Tibial artery (tissue), 4 donors: ENCODE results near the gene IL37.
"Not testable (repeated sequence)": the region's sequence is repeated elsewhere in the genome, so short reads cannot be mapped to it uniquely, and the experiment has no call there.

Experiments
- DNase-seq, 2 donors: peaks; one replicate each; pipeline ENCODE4 v3.0.0-alpha.2; 2019
- H3K27ac ChIP-seq, 2 donors: fragments of 200-600 bp; sonication (generic) in 1 of 2; 1 replicate in 1 of 2; 2 replicates in 1 of 2; pipeline ENCODE4 v1.5.1; 2018 to 2019; ENCODE audit warnings: mild to moderate bottlenecking in 1 of 2
- H3K27me3 ChIP-seq, 2 donors: fragments of 200-600 bp; sonication (generic) in 1 of 2; one replicate each; pipeline versions ENCODE4 v1.5.1 to v1.6.0; 2016 to 2019
- H3K36me3 ChIP-seq, 3 donors: fragments of 200-600 bp; sonication (generic) in 2 of 3; one replicate each; pipeline ENCODE4 v1.5.1; 2016 to 2019; ENCODE audit warnings: mild to moderate bottlenecking in 2 of 3
- H3K4me1 ChIP-seq, 4 donors: fragments of 200-600 bp; sonication (generic) in 2 of 4; 1 replicate in 3 of 4; 2 replicates in 1 of 4; pipeline ENCODE4 v1.5.1; 2016 to 2019
- H3K4me3 ChIP-seq, 2 donors: fragments of 200-600 bp; sonication (generic) in 1 of 2; 1 replicate in 1 of 2; 2 replicates in 1 of 2; pipeline ENCODE4 v1.5.1; 2018 to 2019; ENCODE audit warnings: mild to moderate bottlenecking in 2 of 2
- H3K9me3 ChIP-seq, 3 donors: fragments of 200-600 bp; sonication (generic) in 1 of 3; one replicate each; pipeline ENCODE4 v1.5.1; 2016 to 2019
- CTCF ChIP-seq, 2 experiments: fragments of 200-600 bp in 1 of 2; fragments of 450-650 bp in 1 of 2; IDR thresholded peaks; one replicate each; pipeline ENCODE4 v1.5.1; 2017 to 2019; ENCODE audit warnings: antibody characterized with exemption in 2 of 2, mild to moderate bottlenecking in 1 of 2, moderate library complexity in 1 of 2
- intact Hi-C: fragments of 100-400 bp; cut with DNase I; formaldehyde crosslinking; loops from one replicate; pipeline ENCODE4 v1.15.0; 2023; ENCODE audit warnings: low total_unique reads

IL37 gene

GRCh38 chr2:112893752-112894151 lies 17.2 kb upstream of the IL37 start:
- Histone ChIP-seq H3K9me3 (no peaks in the 10 kb centered on the region), H3K4me3 (no peak overlapping the region), H3K36me3 (no peaks in the 10 kb centered on the region), H3K27me3 (no peaks in the 10 kb centered on the region), H3K27ac (no peak overlapping the region), H3K4me1 (no peaks in the 10 kb centered on the region)
- intact Hi-C loops = no loop called here
- no peak for DNase-seq
- no peak for TF ChIP-seq CTCF (IDR thresholded peaks at IDR 0.05)

GRCh38 chr2:112896909-112897623 lies 13.9 kb upstream of the IL37 start:
- no peak for DNase-seq
- no peaks in the 10 kb centered on the region for H3K9me3 ChIP-seq
- intact Hi-C loops = no loop called here
- H3K4me3 ChIP-seq = no peak overlapping the region
- H3K4me1 ChIP-seq = no peaks in the 10 kb centered on the region
- TF ChIP-seq CTCF (IDR thresholded peaks at IDR 0.05) = no peak
- no peak overlapping the region for H3K27ac ChIP-seq
- H3K36me3 ChIP-seq = no peaks in the 10 kb centered on the region
- H3K27me3 ChIP-seq = peaks cover 0 to 3% of the 10 kb centered on the region in 2 donors

- H3K36me3 ChIP-seq = no peaks in the 10 kb centered on the region
- no peak for DNase-seq
- TF ChIP-seq CTCF (IDR thresholded peaks at IDR 0.05) = no peak
Measured at GRCh38 chr2:112897624-112897978, 13.4 kb upstream of the IL37 start.

GRCh38 chr2:112901431-112902065 lies 9.4 kb upstream of the IL37 start:
- H3K9me3 ChIP-seq, DNase-seq, H3K4me3 ChIP-seq, H3K27ac ChIP-seq, H3K27me3 ChIP-seq, intact Hi-C loops, H3K4me1 ChIP-seq, H3K36me3 ChIP-seq: not testable (repeated sequence)

More at GRCh38 chr2:112897624-112897978, 13.4 kb upstream of the IL37 start:
- H3K4me3 ChIP-seq = no peak overlapping the region
- H3K27ac ChIP-seq = no peak overlapping the region
- no peaks in the 10 kb centered on the region for H3K4me1 ChIP-seq
- H3K9me3 ChIP-seq = no peaks in the 10 kb centered on the region
- peaks cover 0 to 3% of the 10 kb centered on the region in 2 donors for H3K27me3 ChIP-seq
- intact Hi-C loops = no loop called here

GRCh38 chr2:112902816-112903215 lies 8.1 kb upstream of the IL37 start:
- peaks cover 0 to 3% of the 10 kb centered on the region in 2 donors for H3K27me3 ChIP-seq
- H3K36me3 ChIP-seq = no peaks in the 10 kb centered on the region
- intact Hi-C loops = no loop called here
- no peak overlapping the region for H3K27ac ChIP-seq
- no peaks in the 10 kb centered on the region for H3K4me1 ChIP-seq
- no peak overlapping the region for H3K4me3 ChIP-seq
- TF ChIP-seq CTCF (IDR thresholded peaks at IDR 0.05) = no peak
- no peak for DNase-seq
- H3K9me3 ChIP-seq = no peaks in the 10 kb centered on the region

- peaks cover 0 to 3% of the 10 kb centered on the region in 2 donors for H3K27me3 ChIP-seq
- H3K4me1 ChIP-seq = no peaks in the 10 kb centered on the region
Measured at GRCh38 chr2:112904883-112905282, 6.1 kb upstream of the IL37 start.

More at GRCh38 chr2:112904883-112905282, 6.1 kb upstream of the IL37 start:
- no peaks in the 10 kb centered on the region for H3K36me3 ChIP-seq
- no peak overlapping the region for H3K4me3 ChIP-seq
- H3K27ac ChIP-seq = no peak overlapping the region
- no peaks in the 10 kb centered on the region for H3K9me3 ChIP-seq
- DNase-seq = no peak
- intact Hi-C loops = no loop called here
- no peak for TF ChIP-seq CTCF (IDR thresholded peaks at IDR 0.05)
